Measurements from ENCODE around the gene SATL1. TPM values are rescaled to one million over a fixed set of nuclear protein-coding genes. Genes with fewer than 3 reads are reported as not detected.
"Not testable (repeated sequence)": the region's sequence is repeated elsewhere in the genome, so short reads cannot be mapped to it uniquely, and the experiment has no call there.

Gene SATL1
- total RNA-seq: not detected

- Mint-ChIP-seq H3K27me3 (ENCODE audit: low read depth) (peaks cover 14% of the 10 kb centered on the region), H3K4me1 (ENCODE audit: low read depth) (peaks cover 7% of the 10 kb centered on the region), H3K4me3 (peak within 1 kb of the TSS; percentile 83), H3K36me3 (ENCODE audit: low read depth) (peaks cover 5% of the 10 kb centered on the region), H3K27ac (peak within 1 kb of the TSS; percentile 36), H3K9me3 (no peaks in the 10 kb centered on the region)
- CTCF ChIA-PET: no interaction called here
- intact Hi-C loops (cut with micrococcal nuclease): no loop called here
- peak; percentile 20 for DNase-seq
These were observed at the start of gene SATL1, which contains the start of gene ZNF711 for GRCh38 chrX:85243761-85244449. Gene SATL1 (minus strand): TSS chrX:85243779. CDS start chrX:85108968, 134,811 bp downstream. Gene ZNF711 (plus strand): TSS chrX:85243991. CDS start chrX:85247573, 3,582 bp downstream.

GRCh38 chrX:85288992-85289723, 45.6 kb upstream of the SATL1 start:
- Mint-ChIP-seq H3K36me3 (ENCODE audit: low read depth) (no peaks in the 10 kb centered on the region), H3K27ac (no peak overlapping the region), H3K27me3 (ENCODE audit: low read depth) (no peaks in the 10 kb centered on the region), H3K4me3 (no peak overlapping the region), H3K4me1 (ENCODE audit: low read depth) (no peaks in the 10 kb centered on the region), H3K9me3 (peaks cover 2% of the 10 kb centered on the region)
- CTCF ChIA-PET: no interaction called here
- intact Hi-C loops (cut with micrococcal nuclease): no loop called here
- no peak for DNase-seq

DNA sequence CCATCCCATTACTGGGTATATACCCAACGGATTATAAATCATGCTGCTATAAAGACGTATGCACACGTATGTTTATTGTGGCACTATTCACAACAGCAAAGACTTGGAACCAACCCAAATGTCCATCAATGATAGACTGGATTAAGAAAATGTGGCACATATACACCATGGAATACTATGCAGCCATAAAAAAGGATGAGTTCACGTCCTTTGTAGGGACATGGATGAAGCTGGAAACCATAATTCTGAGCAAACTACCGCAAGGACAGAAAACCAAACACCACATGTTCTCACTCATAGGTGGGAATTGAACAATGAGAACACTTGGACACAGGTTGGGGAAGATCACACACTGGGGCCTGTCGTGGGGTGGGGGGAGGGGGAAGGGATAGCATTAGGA, 41.7 kb upstream of the SATL1 start:
- H3K4me3 Mint-ChIP-seq; H3K27me3 Mint-ChIP-seq (ENCODE audit: low read depth); CTCF ChIA-PET; H3K27ac Mint-ChIP-seq; H3K4me1 Mint-ChIP-seq (ENCODE audit: low read depth); H3K36me3 Mint-ChIP-seq (ENCODE audit: low read depth); H3K9me3 Mint-ChIP-seq; DNase-seq; intact Hi-C loops (cut with micrococcal nuclease): not testable (repeated sequence)

GRCh38 chrX:85244450-85245211, 1.1 kb upstream of the SATL1 start:
- Mint-ChIP-seq H3K9me3 (no peaks in the 10 kb centered on the region), H3K4me1 (ENCODE audit: low read depth) (peaks cover 7% of the 10 kb centered on the region), H3K4me3 (peak overlapping the region; percentile 83), H3K27ac (peak overlapping the region; percentile 36), H3K27me3 (ENCODE audit: low read depth) (peaks cover 14% of the 10 kb centered on the region), H3K36me3 (ENCODE audit: low read depth) (peaks cover 6% of the 10 kb centered on the region)
- DNase-seq: peak; percentile 8
- intact Hi-C loops (cut with micrococcal nuclease): no loop called here
- CTCF ChIA-PET: no interaction called here

DNA sequence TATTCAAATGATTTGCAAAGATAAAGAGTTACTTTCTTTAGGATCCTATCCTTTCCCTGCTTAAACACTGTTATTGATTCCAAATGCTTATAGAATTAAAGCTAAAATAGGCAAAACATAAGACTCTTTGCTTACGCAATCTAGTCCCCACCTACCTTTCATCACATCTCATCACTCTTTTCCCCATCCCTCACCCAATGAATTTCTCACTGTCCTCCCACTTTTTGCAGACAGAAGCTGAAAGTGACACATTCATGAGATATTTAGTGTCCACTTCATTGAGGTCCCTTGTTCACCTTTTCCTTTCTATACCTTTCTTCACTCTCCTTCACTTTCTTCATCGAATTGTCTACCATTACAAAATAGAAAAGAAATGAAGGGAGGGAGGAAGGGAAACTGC, 424 bp downstream of the SATL1 start:
- intact Hi-C loops (cut with micrococcal nuclease): no loop called here
- Mint-ChIP-seq H3K4me3 (peak overlapping the region; percentile 39), H3K36me3 (ENCODE audit: low read depth) (peaks cover 2% of the 10 kb centered on the region), H3K9me3 (no peaks in the 10 kb centered on the region), H3K27me3 (ENCODE audit: low read depth) (peaks cover 14% of the 10 kb centered on the region), H3K4me1 (ENCODE audit: low read depth) (peaks cover 7% of the 10 kb centered on the region), H3K27ac (no peak overlapping the region)
- CTCF ChIA-PET: no interaction called here
- DNase-seq: no peak

- H3K4me1 Mint-ChIP-seq (ENCODE audit: low read depth): peaks cover 2% of the 10 kb centered on the region
- H3K36me3 Mint-ChIP-seq (ENCODE audit: low read depth): no peaks in the 10 kb centered on the region
- no peaks in the 10 kb centered on the region for H3K27me3 Mint-ChIP-seq (ENCODE audit: low read depth)
- no peak overlapping the region for H3K27ac Mint-ChIP-seq
- intact Hi-C loops (cut with micrococcal nuclease): no loop called here
- CTCF ChIA-PET: no interaction called here
- no peak for DNase-seq
- H3K9me3 Mint-ChIP-seq: no peaks in the 10 kb centered on the region
- H3K4me3 Mint-ChIP-seq: no peak overlapping the region
These were observed 20.2 kb downstream of the SATL1 start for GRCh38 chrX:85223359-85223758.

GRCh38 chrX:85221361-85221760, 22.2 kb downstream of the SATL1 start:
- Mint-ChIP-seq H3K36me3 (ENCODE audit: low read depth) (no peaks in the 10 kb centered on the region), H3K9me3 (no peaks in the 10 kb centered on the region), H3K4me1 (ENCODE audit: low read depth) (peaks cover 2% of the 10 kb centered on the region), H3K4me3 (no peak overlapping the region), H3K27me3 (ENCODE audit: low read depth) (no peaks in the 10 kb centered on the region), H3K27ac (no peak overlapping the region)
- intact Hi-C loops (cut with micrococcal nuclease): no loop called here
- CTCF ChIA-PET: no interaction called here
- DNase-seq: no peak

GRCh38 chrX:85215946-85216345, 27.6 kb downstream of the SATL1 start:
- intact Hi-C loops (cut with micrococcal nuclease): no loop called here
- Mint-ChIP-seq H3K4me3 (no peak overlapping the region), H3K36me3 (ENCODE audit: low read depth) (no peaks in the 10 kb centered on the region), H3K9me3 (no peaks in the 10 kb centered on the region), H3K4me1 (ENCODE audit: low read depth) (no peaks in the 10 kb centered on the region), H3K27me3 (ENCODE audit: low read depth) (no peaks in the 10 kb centered on the region), H3K27ac (no peak overlapping the region)
- CTCF ChIA-PET: no interaction called here
- DNase-seq: no peak

- CTCF ChIA-PET: no interaction called here
- intact Hi-C loops (cut with micrococcal nuclease): no loop called here
- no peaks in the 10 kb centered on the region for H3K4me1 Mint-ChIP-seq (ENCODE audit: low read depth)
- H3K9me3 Mint-ChIP-seq: no peaks in the 10 kb centered on the region
- H3K4me3 Mint-ChIP-seq: no peak overlapping the region
- H3K36me3 Mint-ChIP-seq (ENCODE audit: low read depth): no peaks in the 10 kb centered on the region
- H3K27ac Mint-ChIP-seq: no peak overlapping the region
- no peaks in the 10 kb centered on the region for H3K27me3 Mint-ChIP-seq (ENCODE audit: low read depth)
- DNase-seq: no peak
These were observed 29.6 kb downstream of the SATL1 start for GRCh38 chrX:85213792-85214530.

- no peaks in the 10 kb centered on the region for H3K27me3 Mint-ChIP-seq (ENCODE audit: low read depth)
- H3K27ac Mint-ChIP-seq: no peak overlapping the region
- intact Hi-C loops (cut with micrococcal nuclease): no loop called here
- H3K9me3 Mint-ChIP-seq: peaks cover 1% of the 10 kb centered on the region
- CTCF ChIA-PET: no interaction called here
- H3K4me3 Mint-ChIP-seq: no peak overlapping the region
- H3K36me3 Mint-ChIP-seq (ENCODE audit: low read depth): no peaks in the 10 kb centered on the region
- H3K4me1 Mint-ChIP-seq (ENCODE audit: low read depth): no peaks in the 10 kb centered on the region
- DNase-seq: no peak
These were observed 40.1 kb downstream of the SATL1 start for GRCh38 chrX:85203461-85203970.

DNA sequence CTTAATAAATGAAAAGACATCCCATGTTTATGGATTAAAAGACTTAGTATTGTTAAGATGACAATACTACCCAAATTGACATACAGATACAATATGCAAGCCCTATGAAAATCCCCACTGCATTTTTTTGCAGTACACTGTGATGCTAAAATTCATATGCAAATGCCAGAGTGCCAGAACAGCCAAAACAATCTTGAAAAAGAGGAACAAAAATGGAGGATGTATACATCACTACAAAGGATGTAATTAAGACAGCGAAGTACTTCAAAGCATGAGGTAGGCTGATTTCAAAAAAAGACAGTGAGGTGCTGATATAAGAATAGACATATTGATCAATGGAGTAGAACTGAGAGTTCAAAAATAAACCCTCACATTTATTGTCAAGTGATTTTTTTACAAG, 47.3 kb downstream of the SATL1 start:
- H3K27me3 Mint-ChIP-seq (ENCODE audit: low read depth): no peaks in the 10 kb centered on the region
- no peaks in the 10 kb centered on the region for H3K36me3 Mint-ChIP-seq (ENCODE audit: low read depth)
- CTCF ChIA-PET: no interaction called here
- H3K4me3 Mint-ChIP-seq: no peak overlapping the region
- DNase-seq: no peak
- peaks cover 3% of the 10 kb centered on the region for H3K9me3 Mint-ChIP-seq
- no peak overlapping the region for H3K27ac Mint-ChIP-seq
- intact Hi-C loops (cut with micrococcal nuclease): no loop called here
- no peaks in the 10 kb centered on the region for H3K4me1 Mint-ChIP-seq (ENCODE audit: low read depth)

GRCh38 chrX:85159644-85160043, 83.9 kb downstream of the SATL1 start:
- no peak overlapping the region for H3K4me3 Mint-ChIP-seq

More at GRCh38 chrX:85159644-85160043, 83.9 kb downstream of the SATL1 start:
- H3K36me3 Mint-ChIP-seq (ENCODE audit: low read depth): no peaks in the 10 kb centered on the region
- no peaks in the 10 kb centered on the region for H3K27me3 Mint-ChIP-seq (ENCODE audit: low read depth)
- intact Hi-C loops (cut with micrococcal nuclease): no loop called here
- CTCF ChIA-PET: no interaction called here
- H3K27ac Mint-ChIP-seq: no peak overlapping the region
- DNase-seq: no peak
- H3K9me3 Mint-ChIP-seq: no peaks in the 10 kb centered on the region
- H3K4me1 Mint-ChIP-seq (ENCODE audit: low read depth): no peaks in the 10 kb centered on the region
